HEK293T (cell line): ENCODE measurements around the gene AGAP5.
"Not testable (repeated sequence)": the region's sequence is repeated elsewhere in the genome, so short reads cannot be mapped to it uniquely, and the experiment has no call there.

Experiments used
- FOXA1 ChIP-seq: fragments of 450-650 bp; IDR thresholded peaks from 2 replicates; pipeline ENCODE4 v1.6.1; 2016; ENCODE audit warnings: mild to moderate bottlenecking
- FOXM1 ChIP-seq: fragments of 450-650 bp; IDR thresholded peaks from 2 replicates; pipeline ENCODE4 v1.6.1; 2017; ENCODE audit warnings: mild to moderate bottlenecking, borderline replicate concordance
- SUZ12 ChIP-seq: fragments of 450-650 bp; IDR thresholded peaks from 2 replicates; pipeline ENCODE4 v1.6.1; 2016; ENCODE audit warnings: mild to moderate bottlenecking

GRCh38 chr10:73690755-73691154 is 7.2 kb downstream of the AGAP5 start:
- TF ChIP-seq SUZ12, FOXM1, FOXA1: not testable (repeated sequence)
